ENCODE data around the gene FGFR1OP2.
"Not testable (repeated sequence)": the region's sequence is repeated elsewhere in the genome, so short reads cannot be mapped to it uniquely, and the experiment has no call there.

The FGFR1OP2 gene

GRCh38 chr12:26948309-26948708 lies 10.0 kb downstream of the FGFR1OP2 start:
- DNase-seq, result no peak

- no peak for DNase-seq
Measured at GRCh38 chr12:26953447-26953846, 15.2 kb downstream of the FGFR1OP2 start.

- no peak for DNase-seq
Measured at GRCh38 chr12:26954027-26954426, 15.8 kb downstream of the FGFR1OP2 start.

- DNase-seq, result not testable (repeated sequence)
Measured at GRCh38 chr12:26961391-26961790, 23.1 kb downstream of the FGFR1OP2 start.

- no peak for DNase-seq
Measured at GRCh38 chr12:26961803-26962202, 23.5 kb downstream of the FGFR1OP2 start.

GRCh38 chr12:26963413-26963812 lies 25.1 kb downstream of the FGFR1OP2 start:
- no peak for DNase-seq

GRCh38 chr12:26966842-26967241 lies 28.6 kb downstream of the FGFR1OP2 start:
- no peak for DNase-seq

GRCh38 chr12:26970136-26970535 lies 31.9 kb downstream of the FGFR1OP2 start:
- no peak for DNase-seq

- DNase-seq, result no peak
Measured at GRCh38 chr12:26971963-26972362, 33.7 kb downstream of the FGFR1OP2 start.

GRCh38 chr12:26976687-26977086 lies 38.4 kb downstream of the FGFR1OP2 start:
- DNase-seq, result no peak

- DNase-seq, result no peak
Measured at GRCh38 chr12:26978801-26979200, 40.5 kb downstream of the FGFR1OP2 start.

- DNase-seq, result no peak
Measured at GRCh38 chr12:26979733-26980132, 41.5 kb downstream of the FGFR1OP2 start.

GRCh38 chr12:26982866-26983265 lies 44.6 kb downstream of the FGFR1OP2 start:
- no peak for DNase-seq

- DNase-seq, result no peak
Measured at GRCh38 chr12:26987634-26988424, 49.6 kb downstream of the FGFR1OP2 start.

- no peak for DNase-seq
Measured at GRCh38 chr12:26988703-26989102, 50.4 kb downstream of the FGFR1OP2 start.

- no peak for DNase-seq
Measured at GRCh38 chr12:26989873-26990272, 51.6 kb downstream of the FGFR1OP2 start.

- no peak for DNase-seq
Measured at GRCh38 chr12:26991826-26992225, 53.6 kb downstream of the FGFR1OP2 start.

- no peak for DNase-seq
Measured at GRCh38 chr12:26994109-26994508, 55.8 kb downstream of the FGFR1OP2 start.

GRCh38 chr12:26995706-26996105 lies 57.4 kb downstream of the FGFR1OP2 start:
- no peak for DNase-seq

- no peak for DNase-seq
Measured at GRCh38 chr12:26997003-26997402, 58.7 kb downstream of the FGFR1OP2 start.

- DNase-seq, result no peak
Measured at GRCh38 chr12:27000961-27001360, 62.7 kb downstream of the FGFR1OP2 start.

- DNase-seq, result no peak
Measured at GRCh38 chr12:27001663-27002062, 63.4 kb downstream of the FGFR1OP2 start.

- no peak for DNase-seq
Measured at GRCh38 chr12:27002141-27002540, 63.9 kb downstream of the FGFR1OP2 start.

- no peak for DNase-seq
Measured at GRCh38 chr12:27003421-27004381, 65.4 kb downstream of the FGFR1OP2 start.

Data from NCI-H1092 (cell line).